ENCODE results near the gene PDE4D. TPM values are rescaled to one million over a fixed set of nuclear protein-coding genes. Genes with fewer than 3 reads are reported as not detected.

Gene PDE4D
- total RNA-seq, 1 experiment from 2014 or later, result 6.5 TPM

DNA sequence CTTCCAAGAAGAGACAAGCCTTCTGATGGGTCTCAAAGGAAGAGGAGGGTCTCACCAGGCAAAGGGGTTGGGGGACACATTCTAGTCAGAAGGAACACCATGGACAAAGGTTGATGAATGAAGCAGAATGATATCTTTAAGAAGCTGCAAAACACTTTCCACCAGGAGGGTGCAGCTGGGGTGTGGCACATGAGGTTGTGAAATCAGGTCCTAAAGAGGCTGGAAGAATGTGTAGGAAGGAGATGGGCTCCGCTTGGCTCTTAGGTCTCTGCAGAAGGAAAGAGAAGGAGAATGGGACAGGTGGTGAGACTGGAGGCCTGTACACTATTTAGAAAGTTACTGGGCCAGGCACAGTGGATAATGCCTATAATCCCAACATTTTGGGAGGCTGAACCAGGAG, 328.6 kb downstream of the PDE4D start:
- Histone ChIP-seq H3K27me3 (replicated peaks; ENCODE audit: insufficient read depth, low read depth, low read length, poor library complexity) (no peaks in the 10 kb centered on the region), H3K9me3 (ENCODE audit: low read depth, low read length, poor library complexity, severe bottlenecking) (no peaks in the 10 kb centered on the region), H3K27ac (ENCODE audit: low read depth, low read length, poor library complexity, severe bottlenecking) (no peak overlapping the region), H3K36me3 (ENCODE audit: insufficient read depth, low read length, poor library complexity, severe bottlenecking) (no peaks in the 10 kb centered on the region), H3K4me1 (ENCODE audit: insufficient read depth, low read length, poor library complexity, severe bottlenecking) (no peaks in the 10 kb centered on the region), H3K4me3 (ENCODE audit: low read depth, low read length, poor library complexity, severe bottlenecking) (no peak overlapping the region)
- no TSS peak for BruUV-seq (replicated peaks)
- no peak for DNase-seq (ENCODE audit: low spot score)
- TF ChIP-seq, protein P1, sequence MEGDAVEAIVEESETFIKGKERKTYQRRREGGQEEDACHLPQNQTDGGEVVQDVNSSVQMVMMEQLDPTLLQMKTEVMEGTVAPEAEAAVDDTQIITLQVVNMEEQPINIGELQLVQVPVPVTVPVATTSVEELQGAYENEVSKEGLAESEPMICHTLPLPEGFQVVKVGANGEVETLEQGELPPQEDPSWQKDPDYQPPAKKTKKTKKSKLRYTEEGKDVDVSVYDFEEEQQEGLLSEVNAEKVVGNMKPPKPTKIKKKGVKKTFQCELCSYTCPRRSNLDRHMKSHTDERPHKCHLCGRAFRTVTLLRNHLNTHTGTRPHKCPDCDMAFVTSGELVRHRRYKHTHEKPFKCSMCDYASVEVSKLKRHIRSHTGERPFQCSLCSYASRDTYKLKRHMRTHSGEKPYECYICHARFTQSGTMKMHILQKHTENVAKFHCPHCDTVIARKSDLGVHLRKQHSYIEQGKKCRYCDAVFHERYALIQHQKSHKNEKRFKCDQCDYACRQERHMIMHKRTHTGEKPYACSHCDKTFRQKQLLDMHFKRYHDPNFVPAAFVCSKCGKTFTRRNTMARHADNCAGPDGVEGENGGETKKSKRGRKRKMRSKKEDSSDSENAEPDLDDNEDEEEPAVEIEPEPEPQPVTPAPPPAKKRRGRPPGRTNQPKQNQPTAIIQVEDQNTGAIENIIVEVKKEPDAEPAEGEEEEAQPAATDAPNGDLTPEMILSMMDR (conservative IDR thresholded peaks at IDR 0.05; ENCODE audit: low read depth, low read length), result no peak
- TF ChIP-seq EZH2 (IDR thresholded peaks at IDR 0.05; ENCODE audit: borderline replicate concordance, low read depth, low read length, poor library complexity, severe bottlenecking), result no peak
- intact Hi-C loops (cut with micrococcal nuclease; ENCODE audit: unreplicated experiment), result no loop called here
- POLR2A ChIA-PET (ENCODE audit: low non-redundant PET), result no interaction called here
- CTCF ChIA-PET, result no interaction called here

GRCh38 chr5:59562756-59563389, 330.7 kb downstream of the PDE4D start:
- DNase-seq (ENCODE audit: low spot score), result no peak
- POLR2A ChIA-PET (ENCODE audit: low non-redundant PET), result no interaction called here
- no peak overlapping the region for H3K27ac ChIP-seq (ENCODE audit: low read depth, low read length, poor library complexity, severe bottlenecking)

DNA sequence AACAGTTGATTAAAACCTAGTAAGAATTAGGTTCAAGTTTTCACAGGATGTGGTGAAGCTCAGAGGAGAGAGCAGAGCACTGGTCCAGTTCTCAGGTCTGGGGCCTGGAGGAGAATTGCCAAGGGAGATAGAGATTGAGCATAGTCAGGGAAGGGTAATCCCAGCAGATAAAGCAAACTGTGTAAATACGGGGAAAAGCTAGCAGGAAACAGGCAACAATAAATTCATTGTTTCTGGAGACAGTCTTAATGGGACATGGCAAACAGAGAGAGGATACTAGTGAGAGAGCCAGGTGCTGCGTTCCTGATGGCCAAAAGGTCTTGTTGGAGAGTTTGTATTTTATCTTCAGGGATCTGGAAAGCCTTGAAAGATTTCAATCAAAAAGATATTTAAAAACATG, 333.0 kb downstream of the PDE4D start:
- Histone ChIP-seq H3K4me3 (ENCODE audit: low read depth, low read length, poor library complexity, severe bottlenecking) (no peak overlapping the region), H3K27me3 (replicated peaks; ENCODE audit: insufficient read depth, low read depth, low read length, poor library complexity) (no peaks in the 10 kb centered on the region), H3K4me1 (ENCODE audit: insufficient read depth, low read length, poor library complexity, severe bottlenecking) (no peaks in the 10 kb centered on the region), H3K36me3 (ENCODE audit: insufficient read depth, low read length, poor library complexity, severe bottlenecking) (no peaks in the 10 kb centered on the region), H3K27ac (ENCODE audit: low read depth, low read length, poor library complexity, severe bottlenecking) (no peak overlapping the region), H3K9me3 (ENCODE audit: low read depth, low read length, poor library complexity, severe bottlenecking) (no peaks in the 10 kb centered on the region)
- DNase-seq (ENCODE audit: low spot score), result no peak
- ChIA-PET POLR2A (ENCODE audit: low non-redundant PET) (no interaction called here), CTCF (no interaction called here)
- BruUV-seq (replicated peaks), result no TSS peak
- intact Hi-C loops (cut with micrococcal nuclease; ENCODE audit: unreplicated experiment), result no loop called here
- no peak for TF ChIP-seq EZH2 (IDR thresholded peaks at IDR 0.05; ENCODE audit: borderline replicate concordance, low read depth, low read length, poor library complexity, severe bottlenecking)
- TF ChIP-seq, protein P1 (conservative IDR thresholded peaks at IDR 0.05; ENCODE audit: low read depth, low read length), result no peak

More at GRCh38 chr5:59562756-59563389, 330.7 kb downstream of the PDE4D start:
- no peak for TF ChIP-seq EZH2 (IDR thresholded peaks at IDR 0.05; ENCODE audit: borderline replicate concordance, low read depth, low read length, poor library complexity, severe bottlenecking)
- TF ChIP-seq, protein P1 (conservative IDR thresholded peaks at IDR 0.05; ENCODE audit: low read depth, low read length), result no peak
- intact Hi-C loops (cut with micrococcal nuclease; ENCODE audit: unreplicated experiment), result no loop called here
- no peaks in the 10 kb centered on the region for H3K27me3 ChIP-seq (replicated peaks; ENCODE audit: insufficient read depth, low read depth, low read length, poor library complexity)
- CTCF ChIA-PET, result no interaction called here
- H3K36me3 ChIP-seq (ENCODE audit: insufficient read depth, low read length, poor library complexity, severe bottlenecking), result no peaks in the 10 kb centered on the region
- no peak overlapping the region for H3K4me3 ChIP-seq (ENCODE audit: low read depth, low read length, poor library complexity, severe bottlenecking)
- BruUV-seq (replicated peaks), result no TSS peak
- no peaks in the 10 kb centered on the region for H3K4me1 ChIP-seq (ENCODE audit: insufficient read depth, low read length, poor library complexity, severe bottlenecking)
- no peaks in the 10 kb centered on the region for H3K9me3 ChIP-seq (ENCODE audit: low read depth, low read length, poor library complexity, severe bottlenecking)
